Neural cell (in vitro differentiated cells): ENCODE data around the gene SKIC2. TPM values are rescaled to one million over a fixed set of nuclear protein-coding genes. Genes with fewer than 3 reads are reported as not detected.
A peak's percentile ranks its signal among the peaks of the same experiment; 100 is the strongest.

Source experiments
- H2AFZ ChIP-seq: fragments of 200-600, 300-800 bp; sonication (generic), shearing (Covaris generic); 2 replicates; pipeline ENCODE4 v1.6.0; 2014; ENCODE audit warnings: low read depth, mild to moderate bottlenecking, antibody characterized with exemption, low read length, moderate library complexity
- H3F3A ChIP-seq: fragments of 200-600 bp; shearing (Covaris generic); 2 replicates; pipeline ENCODE4 v1.6.1; 2016; ENCODE audit warnings: mild to moderate bottlenecking, moderate library complexity, mixed read lengths, antibody characterized with exemption, low read length; ENCODE audit not compliant: insufficient read depth, poor library complexity, severe bottlenecking
- H3K27ac ChIP-seq: fragments of 200-600, 300-800 bp; sonication (generic), shearing (Covaris generic); 2 replicates; pipeline ENCODE4 v1.5.1; 2014; ENCODE audit warnings: mild to moderate bottlenecking, low read length, moderate library complexity
- H3K27me3 ChIP-seq: fragments of 300-800, 200-600 bp; sonication (generic), shearing (Covaris generic); 2 replicates; pipeline ENCODE4 v1.6.0; 2014; ENCODE audit warnings: mild to moderate bottlenecking, low read depth, low read length, moderate library complexity; ENCODE audit not compliant: insufficient read depth
- H3K36me3 ChIP-seq: fragments of 300-800, 200-600 bp; sonication (generic), shearing (Covaris generic); 2 replicates; pipeline ENCODE4 v1.5.1; 2014; ENCODE audit warnings: mild to moderate bottlenecking, antibody characterized with exemption, low read length, moderate library complexity; ENCODE audit not compliant: insufficient read depth
- H3K4me2 ChIP-seq: fragments of 300-800, 200-600 bp; sonication (generic), shearing (Covaris generic); 2 replicates; pipeline ENCODE4 v1.6.0; 2014; ENCODE audit warnings: mild to moderate bottlenecking, low read length
- H3K4me3 ChIP-seq: fragments of 300-800, 200-600 bp; sonication (generic), shearing (Covaris generic); 2 replicates; pipeline ENCODE4 v1.5.1; 2014; ENCODE audit warnings: mild to moderate bottlenecking, low read length, moderate library complexity
- H3K79me2 ChIP-seq: fragments of 200-600 bp; shearing (Covaris generic); replicated peaks from 2 replicates; pipeline ENCODE4 v1.6.0; 2014; ENCODE audit warnings: mild to moderate bottlenecking, low read length, moderate library complexity; ENCODE audit not compliant: insufficient read depth
- H3K9ac ChIP-seq: fragments of 300-800, 200-600 bp; sonication (generic), shearing (Covaris generic); 2 replicates; pipeline ENCODE4 v1.6.1; 2016; ENCODE audit warnings: mild to moderate bottlenecking, low read length, mixed read lengths
- H3K9me2 ChIP-seq: fragments of 200-600 bp; shearing (Covaris generic); 2 replicates; pipeline ENCODE4 v1.6.1; 2016; ENCODE audit warnings: mild to moderate bottlenecking, low read length, mixed read lengths; ENCODE audit not compliant: insufficient read depth
- H3K9me3 ChIP-seq: fragments of 200-600, 300-800 bp; sonication (generic), shearing (Covaris generic); 2 replicates; pipeline ENCODE4 v1.6.1; 2016; ENCODE audit warnings: mild to moderate bottlenecking, mixed run types, low read length, moderate library complexity, mixed read lengths
- H4K20me1 ChIP-seq: fragments of 200-600 bp; shearing (Covaris generic); 2 replicates; pipeline ENCODE4 v1.6.1; 2016; ENCODE audit warnings: mild to moderate bottlenecking, mixed run types; ENCODE audit not compliant: insufficient read depth
- EP300 ChIP-seq: fragments of 450-650 bp; conservative IDR thresholded peaks from 2 replicates; pipeline ENCODE4 v1.6.1; 2014; ENCODE audit warnings: antibody characterized with exemption, mild to moderate bottlenecking, moderate library complexity; ENCODE audit not compliant: poor library complexity, severe bottlenecking
- EZH2 ChIP-seq: fragments of 200-600, 300-800 bp; shearing (Covaris generic), sonication (generic); IDR thresholded peaks from 2 replicates; pipeline ENCODE4 v1.6.1; 2014; ENCODE audit warnings: antibody characterized with exemption, low read length, borderline replicate concordance, mild to moderate bottlenecking; ENCODE audit not compliant: insufficient read depth, poor library complexity, severe bottlenecking
- MXI1 ChIP-seq: fragments of 450-650 bp; conservative IDR thresholded peaks from 2 replicates; pipeline ENCODE4 v1.6.1; 2014; ENCODE audit warnings: antibody characterized with exemption, mild to moderate bottlenecking; ENCODE audit not compliant: poor library complexity, severe bottlenecking
- POLR2AphosphoS5 ChIP-seq: IDR thresholded peaks from 2 replicates; pipeline ENCODE4 v1.6.1; 2012
- RAD21 ChIP-seq: fragments of 450-650 bp; conservative IDR thresholded peaks from 2 replicates; pipeline ENCODE4 v1.6.1; 2014; ENCODE audit warnings: antibody characterized with exemption, mild to moderate bottlenecking, moderate library complexity
- SMC3 ChIP-seq: fragments of 450-650 bp; conservative IDR thresholded peaks from 2 replicates; pipeline ENCODE4 v1.6.1; 2014; ENCODE audit warnings: antibody characterized with exemption, mild to moderate bottlenecking, moderate library complexity; ENCODE audit not compliant: poor library complexity
- TAF1 ChIP-seq: IDR thresholded peaks from 2 replicates; pipeline ENCODE4 v1.6.1; 2012; ENCODE audit warnings: low read depth
- polyA plus RNA-seq: library from polyadenylated mRNA; depleted of rRNA; stranded (reverse); fragments of >200 nt; gene quantifications from 2 replicates; pipeline ENCODE4 v1.2.3, GENCODE V29; 2014
- TF ChIP-seq, protein P1 (sequence below): IDR thresholded peaks from 2 replicates; pipeline ENCODE4 v1.6.1; 2012; ENCODE audit warnings: borderline replicate concordance
- TF ChIP-seq, protein P2 (sequence below): fragments of 450-650 bp; IDR thresholded peaks from 2 replicates; pipeline ENCODE4 v1.5.1; 2014; ENCODE audit warnings: antibody characterized with exemption, mild to moderate bottlenecking, moderate library complexity; ENCODE audit not compliant: poor library complexity, severe bottlenecking

The SKIC2 gene
- polyA plus RNA-seq, 1 donor from 2014 or later = 48.2 TPM

DNA sequence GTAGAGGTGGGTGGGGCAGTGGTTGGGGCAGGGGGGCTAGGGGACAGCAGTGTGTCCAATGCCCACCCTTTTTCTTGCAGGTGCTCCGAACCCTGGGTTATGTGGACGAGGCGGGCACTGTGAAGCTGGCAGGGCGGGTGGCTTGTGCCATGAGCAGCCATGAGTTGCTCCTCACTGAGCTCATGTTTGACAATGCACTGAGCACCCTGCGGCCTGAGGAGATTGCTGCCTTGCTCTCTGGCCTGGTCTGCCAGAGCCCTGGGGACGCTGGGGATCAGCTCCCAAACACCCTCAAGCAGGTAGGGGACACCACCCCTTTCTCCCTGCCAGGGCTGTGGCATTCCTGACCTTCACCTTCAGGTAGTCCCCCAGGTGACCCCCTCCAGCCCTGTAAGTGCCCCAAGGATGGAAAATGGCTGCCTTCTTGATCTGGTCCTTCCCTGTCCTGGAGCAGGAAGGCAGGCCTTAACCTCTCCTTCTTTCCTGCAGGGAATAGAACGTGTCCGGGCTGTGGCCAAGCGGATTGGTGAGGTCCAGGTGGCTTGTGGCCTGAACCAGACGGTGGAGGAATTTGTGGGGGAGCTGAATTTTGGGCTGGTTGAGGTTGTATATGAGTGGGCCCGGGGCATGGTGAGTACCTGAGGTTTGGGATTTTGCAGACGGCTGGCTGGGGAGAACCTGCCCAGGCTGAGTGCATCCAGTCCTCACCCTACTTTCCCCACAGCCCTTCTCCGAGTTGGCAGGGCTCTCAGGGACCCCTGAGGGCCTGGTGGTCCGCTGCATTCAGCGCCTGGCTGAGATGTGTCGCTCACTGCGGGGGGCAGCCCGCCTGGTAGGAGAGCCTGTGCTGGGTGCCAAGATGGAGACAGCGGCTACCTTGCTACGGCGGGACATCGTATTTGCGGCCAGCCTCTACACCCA lies 10.1 kb downstream of the SKIC2 start:
- H3K9me3 ChIP-seq = no peaks in the 10 kb centered on the region
- H3K27me3 ChIP-seq = no peaks in the 10 kb centered on the region
- H3K79me2 ChIP-seq = peaks cover 19% of the 10 kb centered on the region
- no peak overlapping the region for H3K27ac ChIP-seq
- no peak overlapping the region for H3K4me2 ChIP-seq
- H3F3A ChIP-seq = no peaks in the 10 kb centered on the region
- no peak for TF ChIP-seq EZH2
- TF ChIP-seq SMC3 = no peak
- TF ChIP-seq POLR2AphosphoS5 = no peak
- no peak for TF ChIP-seq RAD21
- TF ChIP-seq, protein P1, sequence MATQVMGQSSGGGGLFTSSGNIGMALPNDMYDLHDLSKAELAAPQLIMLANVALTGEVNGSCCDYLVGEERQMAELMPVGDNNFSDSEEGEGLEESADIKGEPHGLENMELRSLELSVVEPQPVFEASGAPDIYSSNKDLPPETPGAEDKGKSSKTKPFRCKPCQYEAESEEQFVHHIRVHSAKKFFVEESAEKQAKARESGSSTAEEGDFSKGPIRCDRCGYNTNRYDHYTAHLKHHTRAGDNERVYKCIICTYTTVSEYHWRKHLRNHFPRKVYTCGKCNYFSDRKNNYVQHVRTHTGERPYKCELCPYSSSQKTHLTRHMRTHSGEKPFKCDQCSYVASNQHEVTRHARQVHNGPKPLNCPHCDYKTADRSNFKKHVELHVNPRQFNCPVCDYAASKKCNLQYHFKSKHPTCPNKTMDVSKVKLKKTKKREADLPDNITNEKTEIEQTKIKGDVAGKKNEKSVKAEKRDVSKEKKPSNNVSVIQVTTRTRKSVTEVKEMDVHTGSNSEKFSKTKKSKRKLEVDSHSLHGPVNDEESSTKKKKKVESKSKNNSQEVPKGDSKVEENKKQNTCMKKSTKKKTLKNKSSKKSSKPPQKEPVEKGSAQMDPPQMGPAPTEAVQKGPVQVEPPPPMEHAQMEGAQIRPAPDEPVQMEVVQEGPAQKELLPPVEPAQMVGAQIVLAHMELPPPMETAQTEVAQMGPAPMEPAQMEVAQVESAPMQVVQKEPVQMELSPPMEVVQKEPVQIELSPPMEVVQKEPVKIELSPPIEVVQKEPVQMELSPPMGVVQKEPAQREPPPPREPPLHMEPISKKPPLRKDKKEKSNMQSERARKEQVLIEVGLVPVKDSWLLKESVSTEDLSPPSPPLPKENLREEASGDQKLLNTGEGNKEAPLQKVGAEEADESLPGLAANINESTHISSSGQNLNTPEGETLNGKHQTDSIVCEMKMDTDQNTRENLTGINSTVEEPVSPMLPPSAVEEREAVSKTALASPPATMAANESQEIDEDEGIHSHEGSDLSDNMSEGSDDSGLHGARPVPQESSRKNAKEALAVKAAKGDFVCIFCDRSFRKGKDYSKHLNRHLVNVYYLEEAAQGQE = no peak
- TF ChIP-seq TAF1 = no peak
- no peak for TF ChIP-seq MXI1
- TF ChIP-seq, protein P2, sequence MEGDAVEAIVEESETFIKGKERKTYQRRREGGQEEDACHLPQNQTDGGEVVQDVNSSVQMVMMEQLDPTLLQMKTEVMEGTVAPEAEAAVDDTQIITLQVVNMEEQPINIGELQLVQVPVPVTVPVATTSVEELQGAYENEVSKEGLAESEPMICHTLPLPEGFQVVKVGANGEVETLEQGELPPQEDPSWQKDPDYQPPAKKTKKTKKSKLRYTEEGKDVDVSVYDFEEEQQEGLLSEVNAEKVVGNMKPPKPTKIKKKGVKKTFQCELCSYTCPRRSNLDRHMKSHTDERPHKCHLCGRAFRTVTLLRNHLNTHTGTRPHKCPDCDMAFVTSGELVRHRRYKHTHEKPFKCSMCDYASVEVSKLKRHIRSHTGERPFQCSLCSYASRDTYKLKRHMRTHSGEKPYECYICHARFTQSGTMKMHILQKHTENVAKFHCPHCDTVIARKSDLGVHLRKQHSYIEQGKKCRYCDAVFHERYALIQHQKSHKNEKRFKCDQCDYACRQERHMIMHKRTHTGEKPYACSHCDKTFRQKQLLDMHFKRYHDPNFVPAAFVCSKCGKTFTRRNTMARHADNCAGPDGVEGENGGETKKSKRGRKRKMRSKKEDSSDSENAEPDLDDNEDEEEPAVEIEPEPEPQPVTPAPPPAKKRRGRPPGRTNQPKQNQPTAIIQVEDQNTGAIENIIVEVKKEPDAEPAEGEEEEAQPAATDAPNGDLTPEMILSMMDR = no peak
- no peak for TF ChIP-seq EP300
- H3K9ac ChIP-seq = no peak overlapping the region
- no peak overlapping the region for H2AFZ ChIP-seq
- H3K36me3 ChIP-seq = no peaks in the 10 kb centered on the region
- no peak overlapping the region for H3K4me3 ChIP-seq
- no peaks in the 10 kb centered on the region for H4K20me1 ChIP-seq
- H3K9me2 ChIP-seq = no peaks in the 10 kb centered on the region

DNA sequence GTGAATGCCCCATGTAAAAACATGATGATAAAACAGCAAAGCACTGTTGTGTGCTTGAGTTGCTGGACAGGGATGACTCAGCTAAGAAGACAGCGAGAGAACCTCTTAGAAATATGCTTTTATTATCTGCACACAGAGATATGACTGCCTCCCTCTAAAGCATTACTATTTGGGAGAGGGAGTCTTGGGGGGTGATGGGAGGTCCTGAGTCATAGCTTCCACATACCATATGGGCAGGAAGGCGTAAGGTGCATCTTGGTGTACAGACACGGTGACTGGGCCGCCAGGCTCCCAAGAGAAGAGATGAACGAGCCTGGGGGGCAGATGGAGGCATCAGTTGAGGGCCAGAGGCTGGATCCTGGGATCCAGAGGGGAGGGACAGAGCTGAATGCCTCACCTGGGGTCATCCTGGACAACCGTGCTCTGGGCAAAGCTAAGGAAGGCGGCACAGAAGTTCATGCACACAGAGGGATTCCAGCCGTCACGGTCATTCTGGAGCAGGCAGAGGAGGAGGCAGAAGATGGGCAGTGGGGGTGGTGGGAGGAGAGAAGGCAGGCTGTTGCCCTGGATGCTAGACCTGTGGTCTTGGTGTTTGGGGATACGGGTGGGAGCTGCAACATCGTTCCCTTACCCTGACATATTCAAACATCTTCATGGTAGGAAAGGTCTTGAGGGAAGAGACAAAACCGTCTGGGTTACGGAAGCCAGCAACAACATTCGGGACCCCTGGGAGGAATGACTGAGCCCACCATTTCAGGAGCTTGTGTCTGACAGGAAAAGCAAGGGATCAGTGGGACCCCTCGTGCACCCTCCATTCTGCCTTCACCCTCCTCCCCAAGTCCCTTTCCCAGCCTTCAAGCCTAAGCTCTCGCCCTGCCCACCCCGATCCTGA lies 11.0 kb downstream of the SKIC2 start:
- Histone ChIP-seq H3K36me3 (no peaks in the 10 kb centered on the region), H3K27ac (no peak overlapping the region), H3K4me3 (peak overlapping the region; percentile 95), H3K9me3 (no peaks in the 10 kb centered on the region), H3K9ac (peak overlapping the region; percentile 93), H3K27me3 (no peaks in the 10 kb centered on the region), H3F3A (no peaks in the 10 kb centered on the region), H3K9me2 (no peaks in the 10 kb centered on the region), H3K4me2 (no peak overlapping the region), H3K79me2 (peaks cover 22% of the 10 kb centered on the region), H4K20me1 (no peaks in the 10 kb centered on the region), H2AFZ (no peak overlapping the region)
- TF ChIP-seq EZH2 (no peak), MXI1 (no peak)
